HCT116 (cell line): ENCODE results near the gene CREBZF.

ENCODE experiments used
- CTCF ChIP-seq, 3 experiments: fragments of 200-600 bp in 1 of 3; sonication (generic) in 1 of 3; IDR thresholded peaks in 2 of 3; conservative IDR thresholded peaks in 1 of 3; 2 replicates each; pipeline ENCODE4 v1.5.1; 2012 to 2017; ENCODE audit warnings: low read depth in 2 of 3, low read length in 2 of 3, antibody characterized with exemption in 1 of 3, borderline replicate concordance in 1 of 3, control low read depth in 1 of 3, mild to moderate bottlenecking in 1 of 3, mixed read lengths in 1 of 3, mixed run types in 1 of 3, moderate library complexity in 1 of 3; ENCODE audit not compliant: insufficient read depth in 1 of 3
- EZH2 ChIP-seq: fragments of 200-600 bp; sonication (generic); IDR thresholded peaks from 2 replicates; pipeline ENCODE4 v1.6.1; 2017; ENCODE audit warnings: antibody characterized with exemption, mixed run types
- EZH2phosphoT487 ChIP-seq: fragments of 200-600 bp; IDR thresholded peaks from 2 replicates; pipeline ENCODE4 v1.6.1; 2018; ENCODE audit warnings: antibody characterized with exemption, borderline replicate concordance
- JUND ChIP-seq: IDR thresholded peaks from 2 replicates; pipeline ENCODE4 v1.6.1; 2012
- MAX ChIP-seq: IDR thresholded peaks from 2 replicates; pipeline ENCODE4 v1.6.1; 2012
- POLR2A ChIP-seq: IDR thresholded peaks from 2 replicates; pipeline ENCODE4 v1.7.0; 2011; ENCODE audit warnings: borderline replicate concordance; ENCODE audit not compliant: insufficient read depth, insufficient read length; ENCODE audit errors: extremely low read depth
- POLR2AphosphoS5 ChIP-seq: IDR thresholded peaks from 2 replicates; pipeline ENCODE4 v1.6.1; 2011; ENCODE audit warnings: mild to moderate bottlenecking, low read depth, low read length, moderate library complexity
- REST ChIP-seq: IDR thresholded peaks from 2 replicates; pipeline ENCODE4 v1.6.1; 2012; ENCODE audit warnings: low read depth
- SIN3A ChIP-seq: IDR thresholded peaks from 2 replicates; pipeline ENCODE4 v1.6.1; 2012; ENCODE audit warnings: low read depth
- SP1 ChIP-seq: IDR thresholded peaks from 2 replicates; pipeline ENCODE4 v1.6.1; 2012; ENCODE audit warnings: low read depth
- TCF7L2 ChIP-seq: IDR thresholded peaks from 2 replicates; pipeline ENCODE4 v1.7.0; 2011; ENCODE audit warnings: borderline replicate concordance, inconsistent platforms; ENCODE audit not compliant: insufficient read depth, insufficient read length; ENCODE audit errors: extremely low read depth
- ZNF274 ChIP-seq: fragments of 200-500 bp; sonication (Bioruptor generic); IDR thresholded peaks from 2 replicates; pipeline ENCODE4 v1.6.1; 2014; ENCODE audit warnings: mild to moderate bottlenecking, low read depth, low read length, inconsistent platforms

- no peak for TF ChIP-seq POLR2AphosphoS5
- no peak for TF ChIP-seq MAX
- TF ChIP-seq POLR2A = no peak
- TF ChIP-seq EZH2 = no peak
- TF ChIP-seq SP1 = no peak
- TF ChIP-seq JUND = no peak
- TF ChIP-seq CTCF (IDR thresholded peaks at IDR 0.05 in 2 of 3, conservative IDR thresholded peaks at IDR 0.05 in 1 of 3; ENCODE audit: borderline replicate concordance in 1 of 3, insufficient read depth in 1 of 3, low read depth in 2 of 3, low read length in 2 of 3) = no peak
- TF ChIP-seq SIN3A = no peak
- no peak for TF ChIP-seq REST
- no peak for TF ChIP-seq ZNF274
- TF ChIP-seq EZH2phosphoT487 = no peak
- no peak for TF ChIP-seq TCF7L2
These were observed 32.8 kb upstream of the CREBZF start for GRCh38 chr11:85697747-85698146.
